GM23338 (cell line): ENCODE data around the gene SLC66A2. TPM values are rescaled to one million over a fixed set of nuclear protein-coding genes. Genes with fewer than 3 reads are reported as not detected.

Experiments
- ATAC-seq: fragments of 200-7000 bp; cut with Tn5 transposase; 3 replicates; pipeline ENCODE4 v1.9.1; 2020
- DNase-seq: peaks from one replicate; pipeline ENCODE4 v3.0.0-alpha.2; 2015; ENCODE audit warnings: low spot score
- H2AFZ ChIP-seq: fragments of 200-600 bp; sonication (generic); 2 replicates; pipeline ENCODE4 v1.8.0; 2016; ENCODE audit warnings: antibody characterized with exemption, mild to moderate bottlenecking, moderate library complexity
- H3F3A ChIP-seq: fragments of 200-600 bp; sonication (generic); replicated peaks from 2 replicates; pipeline ENCODE4 v1.8.0; 2017; ENCODE audit warnings: antibody characterized with exemption, mixed run types, low read depth
- H3K27ac ChIP-seq: fragments of 200-600 bp; sonication (generic); 2 replicates; pipeline ENCODE4 v1.6.1; 2016; ENCODE audit warnings: low read depth
- H3K27me3 ChIP-seq: fragments of 200-600 bp; sonication (generic); 2 replicates; pipeline ENCODE4 v1.8.0; 2016; ENCODE audit warnings: mild to moderate bottlenecking, mixed run types, moderate library complexity; ENCODE audit not compliant: insufficient read depth
- H3K36me3 ChIP-seq: fragments of 200-600 bp; sonication (generic); 2 replicates; pipeline ENCODE4 v1.8.0; 2016; ENCODE audit warnings: mild to moderate bottlenecking; ENCODE audit not compliant: insufficient read depth
- H3K4me1 ChIP-seq: fragments of 200-600 bp; sonication (generic); 2 replicates; pipeline ENCODE4 v1.8.0; 2016; ENCODE audit warnings: mild to moderate bottlenecking, moderate library complexity; ENCODE audit not compliant: insufficient read depth
- H3K4me2 ChIP-seq: fragments of 200-600 bp; sonication (generic); 2 replicates; pipeline ENCODE4 v1.7.1; 2017; ENCODE audit warnings: mixed run types
- H3K4me3 ChIP-seq: fragments of 200-600 bp; sonication (generic); 2 replicates; pipeline ENCODE4 v1.6.1; 2016; ENCODE audit warnings: mixed run types
- H3K79me2 ChIP-seq: fragments of 200-600 bp; sonication (generic); replicated peaks from 2 replicates; pipeline ENCODE4 v1.8.0; 2017; ENCODE audit warnings: mild to moderate bottlenecking; ENCODE audit not compliant: insufficient read depth
- H3K9me2 ChIP-seq: fragments of 200-600 bp; sonication (generic); 2 replicates; pipeline ENCODE4 v1.8.0; 2017; ENCODE audit not compliant: insufficient read depth
- H4K20me1 ChIP-seq: fragments of 200-600 bp; sonication (generic); replicated peaks from 2 replicates; pipeline ENCODE4 v1.8.0; 2017; ENCODE audit warnings: mild to moderate bottlenecking; ENCODE audit not compliant: insufficient read depth
- H3K27ac Mint-ChIP-seq: 2 replicates; pipeline ENCODE4 v1.8.0; 2020; ENCODE audit warnings: inconsistent platforms, mild to moderate bottlenecking, moderate library complexity, mixed read lengths
- H3K27me3 Mint-ChIP-seq: 3 replicates; pipeline ENCODE4 v1.8.0; 2022; ENCODE audit warnings: low read depth, mild to moderate bottlenecking, moderate library complexity, mixed read lengths, inconsistent platforms; ENCODE audit not compliant: insufficient read depth, poor library complexity
- H3K36me3 Mint-ChIP-seq: 3 replicates; pipeline ENCODE4 v1.8.0; 2021; ENCODE audit warnings: low read depth, mild to moderate bottlenecking, inconsistent platforms, moderate library complexity, mixed read lengths
- H3K4me1 Mint-ChIP-seq: 3 replicates; pipeline ENCODE4 v1.8.0; 2020; ENCODE audit warnings: mild to moderate bottlenecking, inconsistent platforms, mixed read lengths
- H3K4me3 Mint-ChIP-seq: 3 replicates; pipeline ENCODE4 v1.8.0; 2021; ENCODE audit warnings: moderate library complexity, mild to moderate bottlenecking, inconsistent platforms, mixed read lengths
- H3K9me3 Mint-ChIP-seq: 3 replicates; pipeline ENCODE4 v1.8.0; 2020; ENCODE audit warnings: moderate library complexity, mild to moderate bottlenecking, inconsistent platforms, mixed read lengths
- EZH2 ChIP-seq: fragments of 200-600 bp; sonication (generic); IDR thresholded peaks from one replicate; pipeline ENCODE4 v1.8.0; 2017; ENCODE audit warnings: antibody characterized with exemption, mild to moderate bottlenecking, low read depth; ENCODE audit not compliant: unreplicated experiment
- EZH2phosphoT487 ChIP-seq: fragments of 200-600 bp; sonication (generic); IDR thresholded peaks from one replicate; pipeline ENCODE4 v1.8.1; 2018; ENCODE audit warnings: antibody characterized with exemption; ENCODE audit not compliant: unreplicated experiment
- JUNB ChIP-seq: IDR thresholded peaks from one replicate; pipeline ENCODE4 v1.6.1; 2016; ENCODE audit warnings: antibody characterized with exemption; ENCODE audit not compliant: unreplicated experiment
- NANOG ChIP-seq: IDR thresholded peaks from 2 replicates; pipeline ENCODE4 v1.6.1; 2016; ENCODE audit warnings: antibody characterized with exemption, borderline replicate concordance
- POLR2AphosphoS5 ChIP-seq: IDR thresholded peaks from 2 replicates; pipeline ENCODE4 v1.6.1; 2016; ENCODE audit warnings: antibody characterized with exemption, low read depth
- REST ChIP-seq: IDR thresholded peaks from one replicate; pipeline ENCODE4 v1.6.1; 2018; ENCODE audit warnings: antibody characterized with exemption; ENCODE audit not compliant: unreplicated experiment
- STAT1 ChIP-seq: IDR thresholded peaks from one replicate; pipeline ENCODE4 v1.6.1; 2016; ENCODE audit warnings: antibody characterized with exemption; ENCODE audit not compliant: unreplicated experiment
- ZNF114 ChIP-seq: fragments of 250-450 bp; sonication (Bioruptor Pico); IDR thresholded peaks from 2 replicates; pipeline ENCODE4 v1.5.0; 2020; ENCODE audit warnings: mild to moderate bottlenecking, moderate library complexity
- ZNF331 ChIP-seq: fragments of 250-450 bp; sonication (Bioruptor Pico); IDR thresholded peaks from 2 replicates; pipeline ENCODE4 v1.5.0; 2020; ENCODE audit warnings: low read depth, mild to moderate bottlenecking, moderate library complexity
- polyA plus RNA-seq: library from polyadenylated mRNA; unstranded; fragments of >200 nt; fragmentation: Nextera tagmentation; extraction: Ambion mirVana; gene quantifications from 2 replicates; pipeline ENCODE4 v1.2.1, GENCODE V29; 2016
- total RNA-seq: library from RNA; depleted of rRNA; stranded (reverse); fragments of >200 nt; shearing (Covaris generic); gene quantifications from 2 replicates; pipeline ENCODE4 v1.2.3, GENCODE V29; 2014
- TF ChIP-seq, protein P1 (sequence below): IDR thresholded peaks from 2 replicates; pipeline ENCODE4 v1.6.1; 2016; ENCODE audit warnings: antibody characterized with exemption
- TF ChIP-seq, protein P2 (sequence below): fragments of 250-450 bp; sonication (Bioruptor Pico); IDR thresholded peaks from 2 replicates; pipeline ENCODE4 v1.5.0; 2020; ENCODE audit warnings: mild to moderate bottlenecking, moderate library complexity
- TF ChIP-seq, protein P3 (sequence below), 2 experiments: fragments of 200-600 bp in 1 of 2; sonication (generic) in 1 of 2; conservative IDR thresholded peaks; 2 replicates each; pipeline versions ENCODE4 v1.5.1 to v1.6.1; 2016 to 2017; ENCODE audit warnings: antibody characterized with exemption in 2 of 2, low read depth in 2 of 2, mild to moderate bottlenecking in 2 of 2, moderate library complexity in 1 of 2

The SLC66A2 gene
- total and polyA plus RNA-seq, 2 experiments from 2014 or later, result 4.0 to 18.1 TPM

DNA sequence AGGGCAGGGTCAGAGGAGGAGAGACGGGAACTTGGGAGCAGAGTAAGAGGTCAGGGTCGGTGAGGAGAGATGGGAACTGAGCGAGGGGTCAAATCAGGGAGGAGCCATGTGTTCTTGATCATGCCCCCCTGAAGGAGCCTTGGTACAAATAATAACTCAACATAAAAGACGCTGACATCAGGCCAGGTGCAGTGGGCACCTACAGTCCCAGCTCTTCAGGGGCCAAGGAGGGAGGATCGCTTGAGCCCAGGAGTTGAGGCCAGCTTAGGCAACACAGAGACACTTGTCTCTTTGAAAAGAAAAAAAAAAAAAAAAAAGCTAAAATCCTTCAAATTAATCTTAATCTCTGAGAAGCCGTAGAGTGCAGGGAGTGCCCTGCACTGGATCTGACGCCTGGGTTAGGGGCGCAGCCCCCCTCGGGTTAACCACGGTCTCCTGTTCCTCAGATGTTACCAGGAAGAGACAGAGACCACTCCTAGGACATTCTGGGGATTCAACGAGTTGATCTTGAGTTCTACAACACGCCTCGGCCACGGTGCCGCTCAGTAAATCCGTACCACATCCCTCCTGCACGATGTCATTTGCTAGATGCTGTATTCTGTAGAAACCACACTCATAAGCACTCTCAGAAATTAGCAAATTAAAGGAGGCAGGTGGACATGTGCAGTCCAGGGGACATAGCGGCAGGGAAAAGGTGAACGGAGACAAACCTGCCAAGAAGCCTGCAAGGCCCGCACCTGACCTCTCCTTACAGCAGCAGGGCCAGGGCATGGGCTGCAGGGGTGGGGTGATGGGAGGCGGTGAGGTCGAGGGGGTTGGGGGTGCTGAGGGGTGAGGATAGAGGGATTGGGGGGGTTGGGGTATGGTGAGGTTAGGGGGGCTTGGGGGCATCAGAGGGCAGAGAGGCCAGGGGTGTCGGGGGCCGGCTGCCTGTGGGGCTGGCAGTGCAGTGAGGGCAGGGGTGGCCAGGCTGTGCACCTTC is 29.2 kb downstream of the SLC66A2 start:
- no peak for ATAC-seq
- Histone ChIP-seq H3K4me1 (no peaks in the 10 kb centered on the region), H3K27ac (no peak overlapping the region), H4K20me1 (no peaks in the 10 kb centered on the region), H3K27me3 (no peaks in the 10 kb centered on the region), H3K79me2 (no peaks in the 10 kb centered on the region), H3F3A (no peaks in the 10 kb centered on the region), H2AFZ (no peak overlapping the region), H3K4me2 (no peak overlapping the region), H3K36me3 (no peaks in the 10 kb centered on the region), H3K4me3 (no peak overlapping the region), H3K9me2 (no peaks in the 10 kb centered on the region)
- peaks cover 6% of the 10 kb centered on the region for H3K9me3 Mint-ChIP-seq
- TF ChIP-seq EZH2 (no peak), ZNF331 (CRISPR knock-in tag) (no peak), REST (no peak), STAT1 (no peak), POLR2AphosphoS5 (no peak), NANOG (no peak), JUNB (no peak), ZNF114 (CRISPR knock-in tag) (no peak), EZH2phosphoT487 (no peak)
- TF ChIP-seq, protein P1, sequence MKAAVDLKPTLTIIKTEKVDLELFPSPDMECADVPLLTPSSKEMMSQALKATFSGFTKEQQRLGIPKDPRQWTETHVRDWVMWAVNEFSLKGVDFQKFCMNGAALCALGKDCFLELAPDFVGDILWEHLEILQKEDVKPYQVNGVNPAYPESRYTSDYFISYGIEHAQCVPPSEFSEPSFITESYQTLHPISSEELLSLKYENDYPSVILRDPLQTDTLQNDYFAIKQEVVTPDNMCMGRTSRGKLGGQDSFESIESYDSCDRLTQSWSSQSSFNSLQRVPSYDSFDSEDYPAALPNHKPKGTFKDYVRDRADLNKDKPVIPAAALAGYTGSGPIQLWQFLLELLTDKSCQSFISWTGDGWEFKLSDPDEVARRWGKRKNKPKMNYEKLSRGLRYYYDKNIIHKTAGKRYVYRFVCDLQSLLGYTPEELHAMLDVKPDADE, result no peak
- TF ChIP-seq, protein P2, sequence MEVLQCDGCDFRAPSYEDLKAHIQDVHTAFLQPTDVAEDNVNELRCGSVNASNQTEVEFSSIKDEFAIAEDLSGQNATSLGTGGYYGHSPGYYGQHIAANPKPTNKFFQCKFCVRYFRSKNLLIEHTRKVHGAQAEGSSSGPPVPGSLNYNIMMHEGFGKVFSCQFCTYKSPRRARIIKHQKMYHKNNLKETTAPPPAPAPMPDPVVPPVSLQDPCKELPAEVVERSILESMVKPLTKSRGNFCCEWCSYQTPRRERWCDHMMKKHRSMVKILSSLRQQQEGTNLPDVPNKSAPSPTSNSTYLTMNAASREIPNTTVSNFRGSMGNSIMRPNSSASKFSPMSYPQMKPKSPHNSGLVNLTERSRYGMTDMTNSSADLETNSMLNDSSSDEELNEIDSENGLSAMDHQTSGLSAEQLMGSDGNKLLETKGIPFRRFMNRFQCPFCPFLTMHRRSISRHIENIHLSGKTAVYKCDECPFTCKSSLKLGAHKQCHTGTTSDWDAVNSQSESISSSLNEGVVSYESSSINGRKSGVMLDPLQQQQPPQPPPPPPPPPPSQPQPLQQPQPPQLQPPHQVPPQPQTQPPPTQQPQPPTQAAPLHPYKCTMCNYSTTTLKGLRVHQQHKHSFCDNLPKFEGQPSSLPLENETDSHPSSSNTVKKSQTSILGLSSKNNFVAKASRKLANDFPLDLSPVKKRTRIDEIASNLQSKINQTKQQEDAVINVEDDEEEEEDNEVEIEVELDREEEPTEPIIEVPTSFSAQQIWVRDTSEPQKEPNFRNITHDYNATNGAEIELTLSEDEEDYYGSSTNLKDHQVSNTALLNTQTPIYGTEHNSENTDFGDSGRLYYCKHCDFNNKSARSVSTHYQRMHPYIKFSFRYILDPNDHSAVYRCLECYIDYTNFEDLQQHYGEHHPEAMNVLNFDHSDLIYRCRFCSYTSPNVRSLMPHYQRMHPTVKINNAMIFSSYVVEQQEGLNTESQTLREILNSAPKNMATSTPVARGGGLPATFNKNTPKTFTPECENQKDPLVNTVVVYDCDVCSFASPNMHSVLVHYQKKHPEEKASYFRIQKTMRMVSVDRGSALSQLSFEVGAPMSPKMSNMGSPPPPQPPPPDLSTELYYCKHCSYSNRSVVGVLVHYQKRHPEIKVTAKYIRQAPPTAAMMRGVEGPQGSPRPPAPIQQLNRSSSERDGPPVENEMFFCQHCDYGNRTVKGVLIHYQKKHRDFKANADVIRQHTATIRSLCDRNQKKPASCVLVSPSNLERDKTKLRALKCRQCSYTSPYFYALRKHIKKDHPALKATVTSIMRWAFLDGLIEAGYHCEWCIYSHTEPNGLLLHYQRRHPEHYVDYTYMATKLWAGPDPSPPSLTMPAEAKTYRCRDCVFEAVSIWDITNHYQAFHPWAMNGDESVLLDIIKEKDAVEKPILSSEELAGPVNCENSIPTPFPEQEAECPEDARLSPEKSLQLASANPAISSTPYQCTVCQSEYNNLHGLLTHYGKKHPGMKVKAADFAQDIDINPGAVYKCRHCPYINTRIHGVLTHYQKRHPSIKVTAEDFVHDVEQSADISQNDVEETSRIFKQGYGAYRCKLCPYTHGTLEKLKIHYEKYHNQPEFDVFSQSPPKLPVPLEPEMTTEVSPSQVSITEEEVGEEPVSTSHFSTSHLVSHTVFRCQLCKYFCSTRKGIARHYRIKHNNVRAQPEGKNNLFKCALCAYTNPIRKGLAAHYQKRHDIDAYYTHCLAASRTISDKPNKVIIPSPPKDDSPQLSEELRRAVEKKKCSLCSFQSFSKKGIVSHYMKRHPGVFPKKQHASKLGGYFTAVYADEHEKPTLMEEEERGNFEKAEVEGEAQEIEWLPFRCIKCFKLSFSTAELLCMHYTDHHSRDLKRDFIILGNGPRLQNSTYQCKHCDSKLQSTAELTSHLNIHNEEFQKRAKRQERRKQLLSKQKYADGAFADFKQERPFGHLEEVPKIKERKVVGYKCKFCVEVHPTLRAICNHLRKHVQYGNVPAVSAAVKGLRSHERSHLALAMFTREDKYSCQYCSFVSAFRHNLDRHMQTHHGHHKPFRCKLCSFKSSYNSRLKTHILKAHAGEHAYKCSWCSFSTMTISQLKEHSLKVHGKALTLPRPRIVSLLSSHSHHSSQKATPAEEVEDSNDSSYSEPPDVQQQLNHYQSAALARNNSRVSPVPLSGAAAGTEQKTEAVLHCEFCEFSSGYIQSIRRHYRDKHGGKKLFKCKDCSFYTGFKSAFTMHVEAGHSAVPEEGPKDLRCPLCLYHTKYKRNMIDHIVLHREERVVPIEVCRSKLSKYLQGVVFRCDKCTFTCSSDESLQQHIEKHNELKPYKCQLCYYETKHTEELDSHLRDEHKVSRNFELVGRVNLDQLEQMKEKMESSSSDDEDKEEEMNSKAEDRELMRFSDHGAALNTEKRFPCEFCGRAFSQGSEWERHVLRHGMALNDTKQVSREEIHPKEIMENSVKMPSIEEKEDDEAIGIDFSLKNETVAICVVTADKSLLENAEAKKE (CRISPR knock-in tag), result no peak
- TF ChIP-seq, protein P3, sequence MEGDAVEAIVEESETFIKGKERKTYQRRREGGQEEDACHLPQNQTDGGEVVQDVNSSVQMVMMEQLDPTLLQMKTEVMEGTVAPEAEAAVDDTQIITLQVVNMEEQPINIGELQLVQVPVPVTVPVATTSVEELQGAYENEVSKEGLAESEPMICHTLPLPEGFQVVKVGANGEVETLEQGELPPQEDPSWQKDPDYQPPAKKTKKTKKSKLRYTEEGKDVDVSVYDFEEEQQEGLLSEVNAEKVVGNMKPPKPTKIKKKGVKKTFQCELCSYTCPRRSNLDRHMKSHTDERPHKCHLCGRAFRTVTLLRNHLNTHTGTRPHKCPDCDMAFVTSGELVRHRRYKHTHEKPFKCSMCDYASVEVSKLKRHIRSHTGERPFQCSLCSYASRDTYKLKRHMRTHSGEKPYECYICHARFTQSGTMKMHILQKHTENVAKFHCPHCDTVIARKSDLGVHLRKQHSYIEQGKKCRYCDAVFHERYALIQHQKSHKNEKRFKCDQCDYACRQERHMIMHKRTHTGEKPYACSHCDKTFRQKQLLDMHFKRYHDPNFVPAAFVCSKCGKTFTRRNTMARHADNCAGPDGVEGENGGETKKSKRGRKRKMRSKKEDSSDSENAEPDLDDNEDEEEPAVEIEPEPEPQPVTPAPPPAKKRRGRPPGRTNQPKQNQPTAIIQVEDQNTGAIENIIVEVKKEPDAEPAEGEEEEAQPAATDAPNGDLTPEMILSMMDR (conservative IDR thresholded peaks at IDR 0.05; ENCODE audit: low read depth in 2 of 2), result no peak
- H3K4me3 Mint-ChIP-seq, result no peak overlapping the region
- peaks cover 8% of the 10 kb centered on the region for H3K27me3 Mint-ChIP-seq
- peaks cover 4% of the 10 kb centered on the region; the same call in 2 of the 3 replicates for H3K36me3 Mint-ChIP-seq
- no peak for DNase-seq
- H3K4me1 Mint-ChIP-seq, result peaks cover 13% of the 10 kb centered on the region
- no peak overlapping the region for H3K27ac Mint-ChIP-seq
